ENCODE measurements around the gene HEMGN.

Gene HEMGN

DNA sequence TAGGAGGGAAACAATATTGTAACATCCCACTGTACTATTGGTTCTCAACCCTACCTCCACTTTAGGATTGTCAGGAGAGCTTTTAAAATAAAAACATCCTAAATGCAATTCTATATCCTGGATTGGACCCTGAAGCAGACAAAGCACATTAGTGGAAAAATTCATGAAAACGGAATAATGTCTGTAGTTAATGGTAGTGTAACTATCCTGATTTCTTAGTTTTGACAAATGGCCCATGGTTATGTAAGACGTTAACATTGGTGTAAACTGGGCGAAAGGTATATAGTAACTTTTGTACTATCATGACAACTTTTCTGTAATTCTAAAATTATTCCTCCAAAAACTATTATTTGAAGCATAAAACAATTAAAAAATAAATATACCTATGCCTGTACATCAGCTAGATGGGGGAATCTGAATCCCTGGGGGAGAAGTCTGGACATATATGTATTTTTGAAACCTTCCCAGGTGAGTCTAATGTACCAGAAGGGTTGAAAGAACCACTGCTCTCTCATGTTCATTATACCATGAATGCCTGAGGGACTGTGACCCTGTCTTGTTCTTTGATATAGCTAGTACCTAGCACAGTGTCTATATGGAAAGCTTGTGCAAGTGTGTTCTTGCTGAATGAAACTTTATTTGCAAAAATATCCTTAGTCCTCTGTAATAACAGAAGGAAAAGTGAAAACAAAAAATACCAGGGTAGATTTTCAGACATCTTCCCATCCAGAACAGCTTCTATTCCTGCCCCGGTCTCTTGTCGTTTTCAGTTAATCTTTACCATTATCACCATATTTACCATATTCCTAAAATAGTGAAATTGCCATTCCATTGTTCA, 12.3 kb downstream of the HEMGN start:
- DNase-seq = no peak

DNA sequence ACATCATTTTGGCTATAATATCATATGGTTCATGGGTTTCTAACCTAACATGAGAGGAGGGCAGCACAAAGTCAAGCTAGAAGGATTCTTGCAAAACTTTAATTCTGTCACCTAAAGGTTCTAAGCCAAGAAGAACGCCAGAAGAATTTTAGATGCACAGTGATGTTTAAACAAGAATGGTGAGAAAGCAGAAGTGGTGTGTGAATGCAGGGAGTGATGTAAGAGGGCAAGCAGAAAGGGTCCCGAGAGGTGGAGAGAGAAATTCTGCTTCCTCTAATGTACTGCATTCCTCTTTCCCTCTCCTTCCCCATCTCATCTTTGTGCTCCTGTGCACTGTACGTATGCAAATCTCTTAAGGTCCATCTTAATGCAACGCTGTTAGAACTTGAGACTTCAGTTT, 13.6 kb downstream of the HEMGN start:
- no peak for DNase-seq

DNA sequence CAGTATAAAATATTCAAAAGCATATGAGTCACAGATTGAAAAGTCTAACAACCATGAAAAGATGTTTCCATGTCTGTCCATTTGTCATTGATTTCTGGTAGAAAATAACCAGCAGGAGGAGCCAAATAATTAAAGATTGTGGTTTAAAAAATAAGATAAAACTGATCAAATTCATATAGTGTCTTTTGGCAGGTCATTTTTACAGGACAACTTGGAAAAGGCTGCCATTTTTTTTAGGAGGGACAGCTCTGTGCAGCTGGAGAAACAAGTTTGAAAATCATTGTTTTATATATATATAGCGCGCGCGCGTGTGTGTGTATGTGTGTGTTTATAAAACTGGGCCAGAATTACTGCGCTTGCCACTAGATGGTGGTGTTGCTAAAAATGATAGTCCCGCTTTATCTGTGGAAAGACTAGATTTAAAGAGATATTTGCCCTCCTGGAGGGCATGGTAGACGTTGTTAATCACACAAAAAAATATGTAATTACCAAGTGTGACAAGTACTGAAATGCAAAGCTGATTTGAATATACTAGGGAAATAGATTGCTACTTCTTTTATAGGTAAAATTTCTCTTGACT, 14.4 kb downstream of the HEMGN start:
- peak; percentile 68 for DNase-seq

DNA sequence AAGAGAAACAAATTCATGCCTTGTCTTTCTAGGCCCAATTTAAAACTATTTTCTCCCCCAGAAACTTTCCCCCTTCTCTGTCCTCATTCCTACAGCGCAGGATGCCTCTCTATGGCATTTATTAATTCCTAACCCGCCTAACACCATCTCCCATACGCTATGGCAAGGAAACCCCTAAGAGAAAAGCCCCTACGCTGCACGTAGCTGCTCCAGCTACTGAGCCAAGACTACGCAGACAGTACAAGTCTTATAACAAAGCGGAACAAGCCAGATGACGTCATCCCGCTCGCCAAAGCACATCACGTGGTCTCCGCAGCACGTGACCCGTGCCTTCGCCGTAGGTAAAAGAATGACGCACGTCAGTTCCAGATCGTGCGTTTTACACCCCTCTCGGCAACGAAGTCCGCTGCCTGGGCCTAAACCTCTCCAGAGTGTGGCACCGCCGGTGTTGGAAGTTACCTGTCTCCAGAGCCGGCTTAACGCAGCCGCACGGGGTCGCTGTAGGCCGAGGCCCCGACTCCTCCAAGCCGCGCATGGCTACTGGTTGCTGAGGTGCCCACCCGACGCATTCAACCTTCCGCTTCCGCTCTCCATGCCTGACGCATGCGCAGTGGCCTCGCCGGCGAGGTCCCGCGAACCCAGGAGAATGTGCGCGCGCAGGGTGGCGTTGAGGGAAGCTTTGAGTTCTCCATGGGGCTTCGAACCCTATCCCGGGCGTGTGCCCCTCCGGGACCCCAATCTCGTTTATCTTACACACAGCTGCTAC, 15.8 kb downstream of the HEMGN start, which contains the start of gene TRMO:
TRMO (minus strand) TSS at position 542 of the 766 bp plus-strand sequence; CDS start at position 535, 7 bp downstream.
- peak; percentile 95 for DNase-seq

DNA sequence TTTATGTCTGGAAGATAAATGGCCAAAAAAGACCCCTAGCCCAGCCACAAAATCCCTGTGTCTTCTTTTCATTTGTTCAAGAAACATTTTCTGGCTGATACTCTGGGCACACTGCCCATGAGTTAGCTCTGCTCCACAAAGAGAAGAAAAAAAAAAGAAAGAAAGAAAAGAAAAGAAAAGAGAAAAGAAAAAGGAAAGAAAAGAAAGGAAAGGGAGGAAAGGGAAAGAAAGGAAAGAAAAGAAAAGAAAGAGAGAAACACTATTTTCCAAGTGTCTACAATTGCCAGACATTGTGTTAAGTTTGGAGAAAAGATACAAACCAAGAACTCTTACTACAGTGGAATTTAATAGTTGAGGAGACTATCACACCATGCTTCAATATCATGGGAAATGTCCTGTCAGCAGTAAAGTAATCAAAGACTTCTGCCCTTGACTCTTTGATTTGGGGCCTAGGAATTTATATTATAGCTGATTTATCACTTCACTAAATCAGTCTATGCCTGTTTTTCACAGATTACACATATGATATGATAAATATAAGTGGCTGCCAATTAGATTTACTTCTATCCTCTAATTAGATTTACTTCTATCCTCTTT, 18.7 kb downstream of the HEMGN start:
- DNase-seq = no peak

DNA sequence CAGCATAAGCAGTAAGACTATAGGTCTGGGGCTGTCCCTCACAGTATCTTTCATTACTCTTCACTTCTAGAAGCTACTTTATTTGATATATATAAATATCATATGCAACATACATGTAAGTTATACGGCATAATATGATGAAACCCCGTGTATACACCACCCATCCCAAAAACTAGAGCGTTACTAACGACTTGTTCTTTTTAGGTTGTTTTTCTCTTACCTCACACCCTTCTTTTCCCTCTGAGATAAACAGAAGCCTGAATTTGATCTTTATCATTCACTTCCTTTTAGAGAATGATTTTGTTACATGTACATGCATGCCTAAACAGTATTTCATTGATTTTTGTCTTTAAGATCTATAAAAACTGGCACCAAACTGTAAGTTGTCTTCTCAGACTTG, 19.4 kb downstream of the HEMGN start:
- no peak for DNase-seq

DNA sequence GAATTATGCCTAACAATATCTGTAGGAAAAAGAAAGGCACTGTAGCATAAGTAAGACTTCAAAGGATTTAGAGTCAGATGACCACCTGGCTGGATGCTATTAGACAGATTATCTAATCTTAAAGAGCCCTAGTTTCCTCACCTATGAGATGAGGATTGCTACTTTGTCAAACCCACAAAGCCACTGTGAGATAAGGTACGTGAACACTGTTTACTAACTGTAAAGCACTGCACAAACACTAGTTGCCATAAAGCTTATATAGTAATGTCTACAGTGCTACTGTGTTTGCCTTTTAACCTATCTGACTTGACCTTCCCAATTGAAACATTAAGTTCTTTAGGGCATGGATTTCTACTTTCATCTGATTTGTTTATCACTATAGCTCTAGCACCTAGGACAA, 26.0 kb downstream of the HEMGN start:
- no peak for DNase-seq

DNA sequence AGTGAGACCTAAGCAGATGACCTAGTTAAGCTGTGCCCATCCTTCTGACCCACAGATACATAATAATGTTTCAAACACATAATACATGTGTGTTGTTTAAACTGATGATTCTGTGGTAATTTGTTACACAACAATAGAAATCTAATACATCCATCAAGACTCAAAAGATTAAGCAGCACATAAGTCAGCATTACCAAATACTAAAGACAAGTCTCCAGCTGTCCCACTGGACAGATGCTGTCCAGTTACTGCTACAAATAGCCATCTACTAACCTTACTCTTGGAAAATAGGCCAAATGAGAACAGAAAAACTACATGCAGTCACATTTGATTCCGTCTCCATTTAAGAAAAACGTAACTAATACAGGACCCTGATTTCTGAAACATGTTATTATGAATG, 26.4 kb downstream of the HEMGN start:
- DNase-seq = no peak

DNA sequence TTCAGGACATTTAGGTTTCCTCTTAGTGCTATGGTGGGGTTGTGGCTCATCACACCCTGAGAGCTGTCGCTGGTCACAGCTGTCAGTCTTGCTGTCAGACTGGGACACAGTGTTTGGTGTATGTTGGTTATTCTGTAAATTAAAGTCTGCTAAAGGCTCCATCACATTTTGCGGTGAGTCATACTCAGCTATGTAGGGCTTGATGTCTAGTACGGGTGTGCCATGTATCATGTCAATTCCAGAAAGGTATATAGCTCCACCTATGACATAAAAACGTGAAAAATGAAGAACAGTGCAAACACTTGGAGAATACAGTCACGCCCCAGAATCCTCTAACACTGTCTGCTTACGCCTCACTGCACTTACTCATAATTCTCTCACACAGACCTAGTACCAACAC, 27.6 kb downstream of the HEMGN start:
- DNase-seq = no peak

DNA sequence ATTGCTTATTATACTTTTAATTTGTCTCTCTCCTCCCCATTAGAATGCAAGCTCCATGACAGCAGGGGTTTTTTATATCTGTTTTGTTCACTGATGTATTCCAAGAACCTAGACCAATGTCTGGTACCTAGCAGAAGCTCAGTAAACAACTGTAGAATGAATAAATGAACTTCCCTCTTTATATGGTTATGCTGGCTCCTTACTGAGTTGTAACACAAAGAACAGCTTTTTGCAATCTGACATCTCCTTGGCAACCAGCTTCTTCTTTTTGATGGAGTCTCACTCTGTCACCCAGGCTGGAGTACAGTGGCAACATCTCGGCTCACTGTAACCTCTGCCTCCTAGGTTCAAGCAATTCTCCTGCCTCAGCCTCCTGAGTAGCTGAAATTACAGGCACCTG, 29.3 kb downstream of the HEMGN start:
- no peak for DNase-seq

DNA sequence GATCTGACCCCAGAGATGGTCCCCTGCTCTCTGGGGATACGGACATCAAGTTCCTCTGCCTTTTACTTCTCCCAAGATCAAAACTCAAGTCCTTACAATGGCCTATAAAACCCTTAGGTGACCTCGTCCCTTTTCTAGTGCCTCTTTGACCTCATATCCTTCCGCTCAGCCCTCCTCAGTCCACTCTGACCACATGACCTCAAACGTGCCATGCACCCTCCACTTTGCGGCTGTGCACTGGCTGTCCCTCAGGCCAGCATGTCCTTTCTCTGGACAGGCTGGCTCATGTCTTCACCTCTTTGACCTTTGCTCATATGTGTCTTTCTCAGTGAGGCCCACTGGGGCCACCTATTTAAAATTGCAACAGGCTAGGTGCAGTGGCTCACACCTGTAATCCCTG, 30.3 kb downstream of the HEMGN start:
- no peak for DNase-seq

DNA sequence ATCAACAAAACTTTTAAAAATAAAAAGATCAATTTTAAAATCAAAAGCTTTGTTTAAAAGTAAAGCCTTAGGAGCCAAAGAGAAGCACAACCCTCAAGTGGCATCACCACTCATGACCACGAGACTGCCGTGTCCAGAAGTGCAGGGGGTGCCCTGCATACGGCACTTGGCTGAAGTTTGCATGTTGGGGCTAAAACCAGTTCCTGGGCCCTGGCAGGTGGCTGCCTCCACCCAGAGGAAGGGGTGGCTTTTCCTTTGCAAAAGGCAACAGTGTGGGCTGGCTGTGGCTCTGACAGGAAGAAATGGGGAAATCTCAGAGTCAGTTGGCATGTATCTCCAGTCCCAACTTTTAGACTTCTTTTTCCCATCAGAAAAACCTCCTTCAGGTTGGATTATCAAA, 30.9 kb downstream of the HEMGN start:
- DNase-seq = no peak

DNA sequence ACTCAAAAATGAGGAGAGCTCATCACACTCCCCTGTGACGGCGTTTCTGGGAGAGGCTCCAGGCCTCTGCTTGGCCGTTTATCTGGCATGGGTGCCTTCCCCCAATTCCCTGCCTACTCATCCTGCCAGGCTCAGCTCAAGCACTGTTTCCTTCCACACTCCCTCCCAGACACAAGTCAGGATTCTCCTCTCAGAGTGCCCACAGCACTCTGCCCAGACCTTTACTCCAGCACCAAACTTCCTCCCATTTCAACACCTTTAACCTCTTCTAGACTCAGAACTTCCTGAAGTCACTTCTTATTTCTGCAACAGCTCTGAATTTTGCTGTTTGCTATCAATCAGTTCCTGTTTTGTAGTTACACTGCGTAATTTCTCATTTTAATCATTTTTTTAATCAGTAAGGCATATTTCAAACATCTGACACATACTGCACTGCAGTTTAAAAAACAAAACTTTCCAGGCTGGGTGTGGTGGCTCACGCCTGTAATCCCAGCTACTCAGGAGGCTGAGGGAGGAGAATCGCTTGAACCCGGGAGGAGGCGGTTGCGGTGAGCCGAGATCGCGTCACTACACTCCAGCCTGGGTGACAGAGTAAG, 31.6 kb downstream of the HEMGN start:
- no peak for DNase-seq

DNA sequence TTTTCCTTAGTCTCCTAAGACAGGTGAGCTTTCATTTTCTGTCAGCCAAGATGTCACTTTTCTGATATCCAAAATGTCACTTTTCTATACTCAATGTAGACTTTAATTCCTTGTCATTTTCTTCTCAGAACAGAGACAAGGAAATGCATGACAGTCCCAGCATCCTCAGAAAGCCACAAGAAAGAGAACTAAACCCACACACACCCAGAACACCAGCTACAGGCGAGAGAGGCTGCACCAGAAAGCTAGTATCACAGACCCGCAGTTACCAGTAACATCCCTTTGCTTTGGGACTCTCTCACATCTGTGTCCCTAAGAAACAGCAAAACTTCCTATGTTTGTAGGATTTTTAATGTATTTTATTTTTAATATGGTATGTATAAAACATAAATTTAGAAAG, 32.7 kb downstream of the HEMGN start:
- DNase-seq = no peak

DNA sequence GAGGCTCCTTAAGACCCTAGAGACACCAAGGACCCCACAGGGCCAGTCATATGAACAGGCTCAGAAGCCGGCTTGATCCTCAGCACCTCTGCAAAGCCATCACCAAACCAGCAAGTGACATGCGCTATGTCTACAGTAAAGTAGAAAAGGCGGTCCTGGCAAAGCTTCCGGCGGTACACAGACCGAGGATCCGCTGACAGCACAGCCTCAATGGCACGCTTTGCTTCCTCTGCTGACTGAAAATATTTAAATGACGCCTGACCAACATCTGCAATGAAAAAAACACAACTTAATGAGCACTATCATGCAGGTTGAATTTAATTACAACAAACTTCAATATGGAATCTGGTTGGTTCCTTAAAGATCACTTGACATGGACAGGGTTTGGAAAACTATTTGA, 33.2 kb downstream of the HEMGN start:
- DNase-seq = no peak

DNA sequence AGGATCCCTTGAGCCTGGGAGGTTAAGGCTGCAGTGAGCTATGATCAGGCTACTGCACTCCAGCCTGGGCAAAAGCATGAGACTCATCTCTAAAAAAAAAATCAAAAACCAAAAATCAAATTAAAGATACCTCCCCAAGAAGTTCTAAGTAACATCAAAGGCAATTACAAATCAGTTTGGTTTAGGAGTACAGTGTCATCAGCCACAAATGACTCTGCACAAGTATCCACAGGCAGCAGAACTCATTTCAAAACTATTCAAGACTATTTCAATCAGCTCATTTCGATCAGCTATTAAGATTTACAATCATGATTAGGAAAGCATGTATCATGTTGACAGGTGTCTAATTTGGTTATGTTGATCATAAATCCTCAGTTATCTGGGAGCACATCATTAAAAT, 34.8 kb downstream of the HEMGN start:
- no peak for DNase-seq

DNA sequence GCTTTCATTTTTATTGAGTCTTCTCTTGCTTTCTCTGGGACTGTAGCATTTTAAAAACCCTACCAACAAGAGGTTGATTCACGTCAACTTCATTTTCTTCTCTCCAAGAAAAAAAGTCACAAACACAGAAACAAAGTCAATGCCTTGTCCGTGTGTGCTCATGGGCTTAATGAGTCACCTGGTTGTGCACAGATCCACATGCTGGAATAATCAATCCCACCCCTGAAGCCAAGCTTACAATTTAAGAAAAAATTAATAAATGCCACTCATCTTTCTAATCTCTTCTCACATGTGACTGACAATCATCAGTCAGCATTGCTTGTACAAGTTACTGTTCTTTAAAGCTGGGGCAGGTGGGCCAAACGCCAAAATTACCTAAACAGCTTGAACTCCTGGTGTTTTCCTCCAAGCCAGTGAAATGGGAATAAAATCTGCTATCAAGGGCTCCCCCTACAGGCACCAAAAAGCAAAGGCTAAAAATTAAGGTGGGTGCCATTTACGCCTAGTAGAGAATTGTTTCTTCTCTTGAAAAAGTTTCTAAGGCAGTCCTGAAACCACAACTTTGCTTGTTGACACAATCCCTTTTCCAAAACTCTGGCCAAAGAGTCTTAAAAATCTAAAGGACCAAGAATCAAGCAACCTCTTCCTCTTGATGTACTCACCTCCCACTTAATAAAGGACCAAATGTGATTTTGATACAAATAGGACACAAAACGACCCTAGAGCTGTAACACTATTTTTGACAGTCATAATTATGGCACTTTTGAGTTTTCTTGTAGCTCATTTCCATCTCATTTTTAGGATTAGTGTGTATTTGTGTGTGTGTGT, 37.0 kb downstream of the HEMGN start:
- DNase-seq = peak; percentile 9

DNA sequence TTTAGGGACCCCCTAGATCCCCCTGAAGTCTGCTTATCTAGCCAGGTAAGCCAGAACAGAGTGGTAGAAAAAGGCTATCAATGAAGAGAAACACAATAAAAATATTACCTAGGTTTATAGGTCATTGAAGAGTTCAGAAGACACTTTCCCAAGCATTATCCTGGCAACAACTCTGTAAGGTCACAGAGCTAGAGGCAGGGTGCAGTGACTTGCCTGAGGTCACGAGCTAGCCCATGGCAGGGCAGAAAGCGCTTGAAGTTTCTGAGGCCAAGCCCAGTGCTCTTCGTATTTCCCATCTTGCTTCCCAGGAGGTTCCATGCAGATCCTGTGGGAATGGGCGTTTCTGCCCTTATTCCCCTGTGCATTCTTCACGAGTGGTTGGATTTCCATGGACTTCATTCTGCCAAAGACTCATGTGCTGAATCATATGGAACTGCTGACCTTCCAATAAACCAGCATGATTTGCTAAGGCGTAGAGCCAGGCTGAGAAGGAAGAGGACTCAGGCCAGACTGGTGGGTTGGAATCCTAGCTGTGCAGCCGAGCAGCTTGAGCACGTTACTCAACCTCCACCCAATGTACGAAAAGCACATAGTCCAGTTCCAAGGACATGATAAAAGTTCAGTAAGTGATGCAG, 37.8 kb downstream of the HEMGN start:
- no peak for DNase-seq

DNA sequence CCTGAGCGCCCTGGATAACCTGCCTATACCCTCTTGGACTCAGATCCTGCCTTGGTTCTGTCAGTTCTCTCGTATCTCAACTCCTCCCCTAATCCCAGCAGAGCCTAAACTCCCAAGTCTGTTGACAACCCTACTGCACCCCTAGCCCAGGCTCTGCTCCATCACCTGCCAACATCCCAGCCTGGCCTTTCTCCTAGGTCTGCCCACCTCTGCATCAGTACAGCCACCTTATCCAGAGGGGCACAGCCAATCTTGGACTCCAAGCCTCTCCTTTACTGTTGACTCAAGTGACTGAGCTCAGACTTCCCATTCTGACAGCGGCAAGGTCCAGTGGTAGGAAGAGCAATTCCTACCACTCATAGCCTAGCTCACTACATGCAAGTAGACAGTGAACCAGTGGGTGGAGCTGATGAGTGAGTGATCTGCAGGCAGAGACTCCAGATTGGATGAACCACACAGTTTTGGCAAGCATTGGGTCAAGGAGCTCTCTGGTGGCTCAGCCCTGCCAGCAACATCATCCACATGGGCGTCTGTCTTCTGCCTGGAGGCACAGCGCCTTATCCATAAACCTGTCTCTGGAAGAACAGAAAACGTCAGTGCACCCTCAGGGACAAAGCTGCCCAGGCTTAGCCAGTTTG, 42.2 kb downstream of the HEMGN start:
- no peak for DNase-seq

DNA sequence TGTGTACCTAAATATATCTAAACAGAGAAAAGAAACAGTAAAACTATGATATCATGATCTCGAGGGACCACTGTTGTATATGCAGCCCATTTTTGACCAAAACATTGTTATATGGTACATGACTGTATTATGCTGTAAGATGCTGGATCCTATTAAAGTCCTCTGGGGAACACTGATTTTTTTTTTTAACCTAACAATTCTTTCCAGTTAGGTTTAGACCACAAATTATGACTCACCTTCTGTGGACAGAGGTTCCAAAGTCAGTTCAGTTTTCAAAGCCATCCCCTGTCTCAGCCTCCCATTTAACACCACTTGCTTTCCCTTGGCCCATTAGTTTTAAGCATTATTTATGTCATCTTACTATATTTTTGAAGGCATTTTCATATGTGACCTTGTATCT, 42.8 kb downstream of the HEMGN start:
- no peak for DNase-seq

DNA sequence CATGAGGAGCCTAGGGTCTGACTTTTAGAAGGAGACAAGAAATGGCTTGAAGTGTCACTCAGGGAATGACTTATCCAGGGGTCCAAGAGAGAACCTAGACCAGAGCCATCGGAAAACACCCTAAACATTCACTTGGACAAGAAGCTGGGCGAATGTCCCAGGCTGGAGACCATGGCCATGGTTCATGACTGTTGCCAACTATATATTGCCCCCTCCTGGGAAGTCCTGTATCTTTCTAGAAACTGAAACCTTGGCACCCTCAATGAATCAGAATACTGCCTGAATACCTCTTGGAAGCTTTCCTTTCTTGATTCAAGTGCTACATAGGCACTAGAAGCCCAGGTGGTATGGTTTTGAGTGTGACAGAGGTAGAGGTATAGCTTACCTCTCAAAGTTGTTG, 45.6 kb downstream of the HEMGN start:
- no peak for DNase-seq
